Astrocyte (in vitro differentiated cells and primary cell): Measurements from ENCODE around the gene ZNF469.

ENCODE experiments used
- EZH2 ChIP-seq: IDR thresholded peaks from 2 replicates; pipeline ENCODE4 v1.6.1; 2012; ENCODE audit warnings: mild to moderate bottlenecking, low read length, inconsistent platforms; ENCODE audit not compliant: insufficient read depth
- TF ChIP-seq, protein P1 (sequence below): IDR thresholded peaks from 2 replicates; pipeline ENCODE4 v1.5.1; 2011; ENCODE audit warnings: low read depth, mild to moderate bottlenecking, inconsistent platforms, low read length, moderate library complexity; ENCODE audit not compliant: insufficient read depth

DNA sequence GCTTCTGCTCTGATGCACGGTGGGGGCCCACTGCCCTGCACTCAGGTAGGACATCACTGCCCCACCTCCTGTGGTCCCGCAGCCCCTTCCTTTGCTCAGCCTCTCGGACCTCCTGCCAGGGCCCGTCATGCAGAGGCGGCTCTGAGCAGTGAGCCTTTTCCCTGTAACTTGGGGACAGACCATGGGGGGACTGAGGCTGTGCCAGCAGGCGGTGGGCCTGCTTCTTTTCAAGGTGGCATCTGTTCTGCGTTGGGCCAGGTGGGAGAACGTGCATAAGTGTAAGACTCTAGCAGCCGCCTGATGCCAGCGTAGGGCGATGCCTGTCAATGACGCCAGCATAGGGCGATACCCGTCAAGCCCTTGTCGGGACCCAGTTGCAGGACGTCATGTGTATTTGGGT is 40.3 kb upstream of the ZNF469 start:
- no peak for TF ChIP-seq EZH2
- TF ChIP-seq, protein P1, sequence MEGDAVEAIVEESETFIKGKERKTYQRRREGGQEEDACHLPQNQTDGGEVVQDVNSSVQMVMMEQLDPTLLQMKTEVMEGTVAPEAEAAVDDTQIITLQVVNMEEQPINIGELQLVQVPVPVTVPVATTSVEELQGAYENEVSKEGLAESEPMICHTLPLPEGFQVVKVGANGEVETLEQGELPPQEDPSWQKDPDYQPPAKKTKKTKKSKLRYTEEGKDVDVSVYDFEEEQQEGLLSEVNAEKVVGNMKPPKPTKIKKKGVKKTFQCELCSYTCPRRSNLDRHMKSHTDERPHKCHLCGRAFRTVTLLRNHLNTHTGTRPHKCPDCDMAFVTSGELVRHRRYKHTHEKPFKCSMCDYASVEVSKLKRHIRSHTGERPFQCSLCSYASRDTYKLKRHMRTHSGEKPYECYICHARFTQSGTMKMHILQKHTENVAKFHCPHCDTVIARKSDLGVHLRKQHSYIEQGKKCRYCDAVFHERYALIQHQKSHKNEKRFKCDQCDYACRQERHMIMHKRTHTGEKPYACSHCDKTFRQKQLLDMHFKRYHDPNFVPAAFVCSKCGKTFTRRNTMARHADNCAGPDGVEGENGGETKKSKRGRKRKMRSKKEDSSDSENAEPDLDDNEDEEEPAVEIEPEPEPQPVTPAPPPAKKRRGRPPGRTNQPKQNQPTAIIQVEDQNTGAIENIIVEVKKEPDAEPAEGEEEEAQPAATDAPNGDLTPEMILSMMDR: no peak
